AG09309 (cell line): ENCODE measurements around the gene EPHB6.

Source experiments
- DNase-seq: peaks from one replicate; pipeline ENCODE4 v3.0.0-alpha.2; 2010; ENCODE audit warnings: low read depth
- H3K4me3 ChIP-seq: 2 replicates; pipeline ENCODE4 v1.5.1; 2011; ENCODE audit warnings: mild to moderate bottlenecking, low read depth, low read length, moderate library complexity; ENCODE audit not compliant: control insufficient read depth
- CTCF ChIP-seq: IDR thresholded peaks from 2 replicates; pipeline ENCODE4 v1.5.1; 2011; ENCODE audit warnings: mild to moderate bottlenecking, low read depth, low read length, inconsistent platforms; ENCODE audit not compliant: insufficient read depth, control insufficient read depth; ENCODE audit errors: missing control alignments

EPHB6 gene

GRCh38 chr7:142908921-142909890, 54.3 kb downstream of the EPHB6 start:
- no peak for DNase-seq
- H3K4me3 ChIP-seq: no peak overlapping the region
- peak; percentile 24 for TF ChIP-seq CTCF

DNA sequence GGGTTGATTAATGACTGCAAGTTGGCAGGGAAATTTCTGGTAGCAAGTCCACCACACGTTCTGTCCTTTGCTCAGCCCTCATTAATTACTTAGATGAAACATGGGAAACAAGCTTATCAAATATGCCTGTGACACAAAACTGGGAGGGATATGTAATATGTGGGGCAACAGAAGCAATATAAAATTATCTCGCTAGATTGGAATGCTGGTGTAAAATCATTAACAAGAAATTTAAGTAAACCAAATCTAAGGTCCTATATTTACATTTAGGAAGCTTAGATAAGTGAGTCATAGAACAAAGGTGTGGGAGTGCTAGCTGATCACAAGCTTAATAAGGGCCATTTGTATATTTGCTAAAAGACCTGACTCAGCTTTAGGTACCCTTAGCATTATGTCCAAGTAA, 55.2 kb downstream of the EPHB6 start:
- DNase-seq: no peak
- no peak for TF ChIP-seq CTCF
- H3K4me3 ChIP-seq: no peak overlapping the region

GRCh38 chr7:142910481-142910880, 55.6 kb downstream of the EPHB6 start:
- DNase-seq: no peak
- no peak for TF ChIP-seq CTCF
- no peak overlapping the region for H3K4me3 ChIP-seq

GRCh38 chr7:142913051-142913450, 58.2 kb downstream of the EPHB6 start:
- H3K4me3 ChIP-seq: no peak overlapping the region
- TF ChIP-seq CTCF: no peak
- no peak for DNase-seq

GRCh38 chr7:142913566-142913965, 58.7 kb downstream of the EPHB6 start:
- no peak overlapping the region for H3K4me3 ChIP-seq
- TF ChIP-seq CTCF: no peak
- DNase-seq: no peak

DNA sequence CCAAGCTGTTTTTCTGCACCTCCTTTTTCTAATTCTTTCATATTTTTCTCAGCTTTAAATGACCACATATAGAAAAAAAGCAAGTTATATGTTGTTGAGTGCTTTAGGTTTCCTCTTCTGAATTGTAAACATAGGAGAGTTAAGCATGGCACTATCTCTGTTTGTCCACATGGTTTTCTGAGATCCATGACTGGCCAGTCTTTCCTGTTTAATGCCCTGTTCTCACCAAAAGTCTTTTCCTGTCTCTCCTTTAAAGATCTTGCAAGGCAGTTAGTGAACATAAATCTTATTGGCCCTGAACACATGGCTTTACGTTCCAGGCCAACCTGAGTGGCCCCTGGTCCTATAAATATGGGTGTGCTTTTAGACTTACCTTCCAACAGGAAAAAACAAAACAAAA, 59.2 kb downstream of the EPHB6 start:
- no peak for DNase-seq
- no peak for TF ChIP-seq CTCF
- no peak overlapping the region for H3K4me3 ChIP-seq
